Fibroblast of lung (primary cell): ENCODE data around the gene PEX10. TPM values are rescaled to one million over a fixed set of nuclear protein-coding genes. Genes with fewer than 3 reads are reported as not detected.

Experiments used
- DNase-seq, 2 donors: peaks; one replicate each; pipeline versions ENCODE4 v3.0.0 to v3.0.0-alpha.2; 2010; ENCODE audit warnings: low read depth in 2 of 2
- H2AFZ ChIP-seq: 2 replicates; pipeline ENCODE4 v1.5.1; 2012; ENCODE audit warnings: low read length, control low read depth, inconsistent platforms
- H3K27ac ChIP-seq: 2 replicates; pipeline ENCODE4 v1.5.1; 2011; ENCODE audit warnings: low read length, control low read depth; ENCODE audit not compliant: insufficient read depth
- H3K27me3 ChIP-seq: 2 replicates; pipeline ENCODE4 v1.5.1; 2011; ENCODE audit warnings: mild to moderate bottlenecking, low read length; ENCODE audit not compliant: control insufficient read depth, insufficient read depth
- H3K36me3 ChIP-seq: 2 replicates; pipeline ENCODE4 v1.5.1; 2011; ENCODE audit warnings: low read length; ENCODE audit not compliant: control insufficient read depth, insufficient read depth
- H3K4me1 ChIP-seq: 2 replicates; pipeline ENCODE4 v1.5.1; 2011; ENCODE audit warnings: low read length; ENCODE audit not compliant: control insufficient read depth, insufficient read depth; ENCODE audit errors: extremely low read depth
- H3K4me2 ChIP-seq: 2 replicates; pipeline ENCODE4 v1.5.1; 2011; ENCODE audit warnings: low read length, control low read depth; ENCODE audit not compliant: insufficient read depth; ENCODE audit errors: extremely low read depth
- H3K4me3 ChIP-seq, 4 experiments: fragments of 200-600 bp in 1 of 4; sonication (generic) in 1 of 4; replicated peaks in 1 of 4; 2 replicates each; pipeline ENCODE4 v1.5.1; 2011 to 2016; ENCODE audit warnings: low read length in 4 of 4, low read depth in 3 of 4, mild to moderate bottlenecking in 3 of 4, control low read depth in 2 of 4, inconsistent platforms in 1 of 4, mixed read lengths in 1 of 4; ENCODE audit not compliant: insufficient read depth in 1 of 4; ENCODE audit errors: control extremely low read depth in 1 of 4
- H3K79me2 ChIP-seq: 2 replicates; pipeline ENCODE4 v1.5.1; 2012; ENCODE audit warnings: mild to moderate bottlenecking, low read length, inconsistent platforms; ENCODE audit not compliant: control insufficient read depth, insufficient read depth
- H3K9ac ChIP-seq: 2 replicates; pipeline ENCODE4 v1.5.1; 2011; ENCODE audit warnings: mild to moderate bottlenecking, low read length, control low read depth; ENCODE audit not compliant: insufficient read depth
- H3K9me3 ChIP-seq: 2 replicates; pipeline ENCODE4 v1.5.1; 2012; ENCODE audit warnings: low read depth, low read length; ENCODE audit not compliant: control insufficient read depth, insufficient read depth
- H4K20me1 ChIP-seq: 2 replicates; pipeline ENCODE4 v1.5.1; 2011; ENCODE audit warnings: low read length; ENCODE audit not compliant: control insufficient read depth, insufficient read depth; ENCODE audit errors: extremely low read depth
- CTCF ChIP-seq, 2 donors: IDR thresholded peaks in 1 of 2; conservative IDR thresholded peaks in 1 of 2; 1 replicate in 1 of 2; 2 replicates in 1 of 2; pipeline ENCODE4 v1.5.1; 2011 to 2012; ENCODE audit warnings: low read length in 2 of 2, control low read depth in 1 of 2, inconsistent platforms in 1 of 2, low read depth in 1 of 2, mild to moderate bottlenecking in 1 of 2
- EZH2 ChIP-seq: IDR thresholded peaks from 2 replicates; pipeline ENCODE4 v1.5.1; 2012; ENCODE audit warnings: low read length, control low read depth, mild to moderate bottlenecking; ENCODE audit errors: missing control alignments
- polyA plus RNA-seq, 2 donors: library from polyadenylated mRNA; depleted of rRNA in 1 of 2; stranded (reverse) in 1 of 2; unstranded in 1 of 2; fragments of >200 nt; gene quantifications; 2 replicates each; pipeline ENCODE4 v1.2.1, GENCODE V29; 2011 to 2012; ENCODE audit warnings: missing spikeins in 1 of 2
- total RNA-seq: library from RNA; depleted of rRNA; stranded (reverse); fragments of >200 nt; gene quantifications from 2 replicates; pipeline ENCODE4 v1.2.1, GENCODE V29; 2014

PEX10 gene
- total and polyA plus RNA-seq, 2 donors (not counting 1 experiment from before 2014, with no cell fraction given) = 15.4 to 33.4 TPM

DNA sequence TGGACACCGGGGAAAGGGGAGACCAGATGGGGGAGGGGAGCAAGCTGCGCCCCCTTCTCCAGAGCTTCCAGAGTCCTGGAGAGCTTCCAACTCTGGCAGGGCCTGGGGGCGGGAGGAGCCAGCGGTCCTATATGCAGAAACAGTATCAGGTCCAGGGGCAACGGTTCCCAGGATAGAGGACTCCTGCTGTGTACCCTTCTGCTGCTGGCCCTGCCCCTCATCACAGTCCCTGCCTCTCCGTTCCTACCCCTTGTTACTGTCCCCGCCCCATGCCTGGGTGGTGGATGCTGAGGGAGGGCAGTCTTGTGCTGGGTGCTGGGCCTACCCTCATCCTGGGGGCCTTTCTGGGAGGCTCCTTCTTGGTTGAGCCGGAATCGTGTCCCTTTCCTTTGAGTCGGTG lies 19.2 kb upstream of the PEX10 start:
- no peaks in the 10 kb centered on the region for H3K4me1 ChIP-seq
- no peak for TF ChIP-seq EZH2
- TF ChIP-seq CTCF (conservative IDR thresholded peaks at IDR 0.05 in 1 of 2, IDR thresholded peaks at IDR 0.05 in 1 of 2; ENCODE audit: low read depth in 1 of 2, low read length in 2 of 2) = no peak
- no peak overlapping the region for H3K4me3 ChIP-seq
- H3K9me3 ChIP-seq = no peaks in the 10 kb centered on the region
- H4K20me1 ChIP-seq = no peaks in the 10 kb centered on the region
- H3K27ac ChIP-seq = no peak overlapping the region
- H2AFZ ChIP-seq = no peak overlapping the region
- H3K79me2 ChIP-seq = no peaks in the 10 kb centered on the region
- no peak overlapping the region for H3K4me2 ChIP-seq
- no peaks in the 10 kb centered on the region for H3K36me3 ChIP-seq
- no peak overlapping the region for H3K9ac ChIP-seq
- H3K27me3 ChIP-seq = no peaks in the 10 kb centered on the region
- no peak for DNase-seq

GRCh38 chr1:2431103-2431502 lies 18.7 kb upstream of the PEX10 start:
- Histone ChIP-seq H3K27me3 (no peaks in the 10 kb centered on the region), H3K4me1 (no peaks in the 10 kb centered on the region), H3K36me3 (no peaks in the 10 kb centered on the region), H3K79me2 (no peaks in the 10 kb centered on the region), H3K27ac (no peak overlapping the region), H2AFZ (no peak overlapping the region), H3K4me2 (no peak overlapping the region), H3K9me3 (no peaks in the 10 kb centered on the region), H4K20me1 (no peaks in the 10 kb centered on the region), H3K4me3 (no peak overlapping the region), H3K9ac (no peak overlapping the region)
- DNase-seq = no peak
- TF ChIP-seq CTCF (conservative IDR thresholded peaks at IDR 0.05 in 1 of 2, IDR thresholded peaks at IDR 0.05 in 1 of 2; ENCODE audit: low read depth in 1 of 2, low read length in 2 of 2) (no peak), EZH2 (no peak)

- no peak overlapping the region for H2AFZ ChIP-seq
- H3K4me1 ChIP-seq = no peaks in the 10 kb centered on the region
- no peaks in the 10 kb centered on the region for H3K9me3 ChIP-seq
- H3K27me3 ChIP-seq = no peaks in the 10 kb centered on the region
- H3K36me3 ChIP-seq = no peaks in the 10 kb centered on the region
- no peak overlapping the region for H3K4me3 ChIP-seq
- TF ChIP-seq CTCF (conservative IDR thresholded peaks at IDR 0.05 in 1 of 2, IDR thresholded peaks at IDR 0.05 in 1 of 2; ENCODE audit: low read depth in 1 of 2, low read length in 2 of 2) = no peak
- no peak for TF ChIP-seq EZH2
- H4K20me1 ChIP-seq = no peaks in the 10 kb centered on the region
- no peak for DNase-seq
- H3K9ac ChIP-seq = no peak overlapping the region
- H3K79me2 ChIP-seq = no peaks in the 10 kb centered on the region
- no peak overlapping the region for H3K27ac ChIP-seq
- no peak overlapping the region for H3K4me2 ChIP-seq
These were observed 18.2 kb upstream of the PEX10 start for GRCh38 chr1:2430592-2430973.
